ENCODE measurements around the gene CHSY3.

Gene CHSY3

DNA sequence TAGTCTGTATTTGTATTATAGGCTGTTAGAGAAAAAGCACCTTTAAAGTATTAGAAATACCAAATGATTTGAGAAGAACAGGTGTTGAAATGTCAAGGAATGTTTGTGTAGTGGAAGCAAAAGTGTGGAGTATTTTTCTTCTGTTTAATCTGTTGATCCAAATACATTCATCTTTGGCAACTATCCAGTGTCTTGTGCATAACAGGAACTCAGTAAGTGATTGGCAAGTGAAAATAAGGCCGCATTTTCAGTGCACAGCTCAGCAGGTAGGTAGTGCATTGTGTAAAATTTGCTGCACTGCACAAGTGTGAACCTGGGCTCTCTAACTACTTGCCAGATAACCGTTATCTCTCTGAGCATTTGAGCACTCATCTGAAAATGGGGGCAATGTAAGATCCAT is 61.8 kb downstream of the CHSY3 start:
- no peaks in the 10 kb centered on the region for H3K27me3 ChIP-seq (ENCODE audit: insufficient read depth, poor library complexity, severe bottlenecking)
- H3K4me3 ChIP-seq (ENCODE audit: severe bottlenecking), result no peak overlapping the region
- H3K4me1 ChIP-seq (ENCODE audit: insufficient read depth, poor library complexity, severe bottlenecking), result no peaks in the 10 kb centered on the region
- no peak overlapping the region for H3K27ac ChIP-seq (ENCODE audit: poor library complexity, severe bottlenecking)
- no peak for DNase-seq (ENCODE audit: low spot score)
- no peak for TF ChIP-seq CTCF (IDR thresholded peaks at IDR 0.05; ENCODE audit: poor library complexity, severe bottlenecking)
- H3K36me3 ChIP-seq (ENCODE audit: low read depth), result no peaks in the 10 kb centered on the region
- H3K9me3 ChIP-seq (ENCODE audit: severe bottlenecking), result no peaks in the 10 kb centered on the region
- no peak for ATAC-seq (ENCODE audit: low read depth)

DNA sequence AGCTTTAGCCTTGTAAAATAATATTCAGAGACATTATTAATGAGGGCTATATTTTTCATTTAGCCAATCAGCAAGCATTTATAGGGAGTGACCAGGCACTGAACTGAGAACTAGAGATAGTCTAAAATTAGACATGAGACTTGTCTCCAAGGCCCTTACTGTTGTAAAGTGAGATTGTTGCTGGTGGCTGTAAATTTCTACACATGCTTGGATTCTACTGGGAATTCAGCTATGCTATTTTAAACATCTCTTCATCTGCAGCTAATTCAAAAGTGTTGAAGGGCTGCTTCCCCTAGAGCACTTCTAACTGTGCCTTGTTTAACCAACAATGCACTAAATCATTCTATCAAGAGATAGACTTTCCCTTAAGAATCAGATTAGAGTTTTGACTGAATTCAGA is 67.4 kb downstream of the CHSY3 start:
- DNase-seq (ENCODE audit: low spot score), result no peak
- Histone ChIP-seq H3K9me3 (ENCODE audit: severe bottlenecking) (no peaks in the 10 kb centered on the region), H3K36me3 (ENCODE audit: low read depth) (no peaks in the 10 kb centered on the region), H3K27ac (ENCODE audit: poor library complexity, severe bottlenecking) (no peak overlapping the region), H3K27me3 (ENCODE audit: insufficient read depth, poor library complexity, severe bottlenecking) (no peaks in the 10 kb centered on the region), H3K4me1 (ENCODE audit: insufficient read depth, poor library complexity, severe bottlenecking) (no peaks in the 10 kb centered on the region), H3K4me3 (ENCODE audit: severe bottlenecking) (no peak overlapping the region)
- no peak for TF ChIP-seq CTCF (IDR thresholded peaks at IDR 0.05; ENCODE audit: poor library complexity, severe bottlenecking)
- ATAC-seq (ENCODE audit: low read depth), result no peak

DNA sequence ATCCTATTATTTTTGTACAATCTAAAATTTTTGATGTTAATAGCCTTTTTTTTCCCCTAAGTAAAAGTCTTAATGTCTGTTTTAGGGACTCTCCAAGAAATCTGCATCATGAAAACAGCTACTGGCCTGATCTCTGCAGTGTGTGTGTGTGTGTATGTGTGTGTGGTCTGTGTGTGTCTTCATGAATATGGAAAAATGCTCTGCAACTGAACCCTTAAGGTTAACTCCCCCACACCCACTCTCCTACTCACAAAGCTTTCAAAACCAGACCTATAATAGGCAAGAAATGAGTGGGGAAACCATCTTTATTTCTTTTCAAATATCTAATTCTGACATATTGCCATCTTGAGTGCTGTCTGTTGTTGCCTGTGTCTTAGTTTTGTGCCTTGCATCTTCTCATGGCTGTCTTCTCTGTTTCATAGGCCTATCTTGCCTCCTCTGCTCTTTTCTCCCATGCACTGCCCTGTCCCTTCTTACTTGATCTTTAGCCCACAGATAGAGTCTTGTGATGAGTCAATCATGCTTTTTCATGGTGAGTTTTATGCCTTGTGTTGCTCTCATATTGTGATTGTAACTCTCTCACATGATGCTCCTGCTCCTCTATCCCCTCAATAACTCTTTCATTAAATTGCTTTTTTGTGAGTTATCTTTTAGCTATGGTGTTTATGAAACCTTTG is 68.3 kb downstream of the CHSY3 start:
- TF ChIP-seq CTCF (IDR thresholded peaks at IDR 0.05; ENCODE audit: poor library complexity, severe bottlenecking), result no peak

DNA sequence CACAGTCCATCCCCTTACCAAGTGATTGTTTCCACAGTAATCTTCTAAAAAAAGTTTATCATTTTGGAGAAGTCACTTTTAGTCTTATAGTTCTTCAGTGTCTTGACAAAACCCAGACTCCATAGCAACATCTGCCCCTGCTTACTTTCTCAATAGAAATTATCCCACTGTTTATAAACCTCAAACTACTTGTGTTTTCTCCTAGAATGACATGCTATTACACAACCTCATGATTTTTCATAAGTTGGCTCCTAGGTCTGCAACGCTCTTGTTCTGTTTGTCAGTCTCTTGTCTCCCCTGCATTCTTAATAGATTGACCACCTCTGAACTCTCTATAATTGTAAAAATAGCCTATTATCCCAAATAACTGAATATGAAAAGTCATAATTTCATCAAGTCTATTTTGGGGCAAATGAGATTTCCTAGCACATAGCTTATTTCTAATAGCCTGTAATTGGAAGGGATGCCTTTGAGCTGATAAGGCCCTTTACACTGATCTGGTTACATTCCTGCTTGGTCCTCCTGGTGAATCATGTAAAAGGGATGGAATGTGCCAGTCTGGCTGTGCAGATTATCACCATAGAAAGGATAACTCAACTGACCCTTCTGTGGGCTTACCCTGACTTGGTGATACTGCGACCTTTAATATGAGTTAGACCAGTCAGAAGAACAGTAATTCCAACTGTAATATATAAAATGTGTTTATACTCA is 69.6 kb downstream of the CHSY3 start:
- H3K4me3 ChIP-seq (ENCODE audit: severe bottlenecking), result no peak overlapping the region
- H3K36me3 ChIP-seq (ENCODE audit: low read depth), result no peaks in the 10 kb centered on the region
- DNase-seq (ENCODE audit: low spot score), result no peak
- H3K27me3 ChIP-seq (ENCODE audit: insufficient read depth, poor library complexity, severe bottlenecking), result no peaks in the 10 kb centered on the region
- ATAC-seq (ENCODE audit: low read depth), result peak; percentile 73; the same call in 2 of the 3 replicates
- H3K4me1 ChIP-seq (ENCODE audit: insufficient read depth, poor library complexity, severe bottlenecking), result no peaks in the 10 kb centered on the region
- H3K9me3 ChIP-seq (ENCODE audit: severe bottlenecking), result no peaks in the 10 kb centered on the region
- no peak for TF ChIP-seq CTCF (IDR thresholded peaks at IDR 0.05; ENCODE audit: poor library complexity, severe bottlenecking)
- H3K27ac ChIP-seq (ENCODE audit: poor library complexity, severe bottlenecking), result no peak overlapping the region

More for the DNA sequence above, 68.3 kb downstream of the CHSY3 start:
- Histone ChIP-seq H3K4me1 (ENCODE audit: insufficient read depth, poor library complexity, severe bottlenecking) (no peaks in the 10 kb centered on the region), H3K9me3 (ENCODE audit: severe bottlenecking) (no peaks in the 10 kb centered on the region), H3K4me3 (ENCODE audit: severe bottlenecking) (no peak overlapping the region), H3K27me3 (ENCODE audit: insufficient read depth, poor library complexity, severe bottlenecking) (no peaks in the 10 kb centered on the region), H3K36me3 (ENCODE audit: low read depth) (no peaks in the 10 kb centered on the region), H3K27ac (ENCODE audit: poor library complexity, severe bottlenecking) (no peak overlapping the region)
- ATAC-seq (ENCODE audit: low read depth), result no peak
- DNase-seq (ENCODE audit: low spot score), result no peak

DNA sequence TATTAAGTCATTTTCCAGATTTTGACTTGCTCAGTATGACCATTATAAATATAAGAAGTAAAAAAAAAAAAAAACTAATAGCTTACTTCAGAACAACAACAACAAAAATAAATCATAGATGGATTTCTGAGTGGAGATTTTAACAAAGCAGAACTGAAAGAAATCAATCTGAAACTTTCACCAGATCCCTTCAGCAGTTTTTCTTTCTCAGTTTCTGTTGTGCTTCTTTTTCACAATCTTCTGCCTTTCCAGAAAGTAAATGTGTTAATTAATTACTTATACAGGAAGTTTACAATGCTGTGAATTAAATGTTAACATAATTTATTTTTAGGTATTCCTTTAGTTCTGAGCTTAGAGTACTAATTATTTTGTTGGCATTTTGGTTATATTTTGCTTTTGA is 73.5 kb downstream of the CHSY3 start:
- DNase-seq (ENCODE audit: low spot score) (no peak), ATAC-seq (ENCODE audit: low read depth) (no peak)
- no peaks in the 10 kb centered on the region for H3K36me3 ChIP-seq (ENCODE audit: low read depth)
- no peaks in the 10 kb centered on the region for H3K27me3 ChIP-seq (ENCODE audit: insufficient read depth, poor library complexity, severe bottlenecking)
- TF ChIP-seq CTCF (IDR thresholded peaks at IDR 0.05; ENCODE audit: poor library complexity, severe bottlenecking), result no peak
- no peaks in the 10 kb centered on the region for H3K9me3 ChIP-seq (ENCODE audit: severe bottlenecking)
- no peak overlapping the region for H3K4me3 ChIP-seq (ENCODE audit: severe bottlenecking)
- no peak overlapping the region for H3K27ac ChIP-seq (ENCODE audit: poor library complexity, severe bottlenecking)
- H3K4me1 ChIP-seq (ENCODE audit: insufficient read depth, poor library complexity, severe bottlenecking), result no peaks in the 10 kb centered on the region

Measured in RWPE2 (cell line).